Measurements from ENCODE around the gene ZNF831.

Gene ZNF831

DNA sequence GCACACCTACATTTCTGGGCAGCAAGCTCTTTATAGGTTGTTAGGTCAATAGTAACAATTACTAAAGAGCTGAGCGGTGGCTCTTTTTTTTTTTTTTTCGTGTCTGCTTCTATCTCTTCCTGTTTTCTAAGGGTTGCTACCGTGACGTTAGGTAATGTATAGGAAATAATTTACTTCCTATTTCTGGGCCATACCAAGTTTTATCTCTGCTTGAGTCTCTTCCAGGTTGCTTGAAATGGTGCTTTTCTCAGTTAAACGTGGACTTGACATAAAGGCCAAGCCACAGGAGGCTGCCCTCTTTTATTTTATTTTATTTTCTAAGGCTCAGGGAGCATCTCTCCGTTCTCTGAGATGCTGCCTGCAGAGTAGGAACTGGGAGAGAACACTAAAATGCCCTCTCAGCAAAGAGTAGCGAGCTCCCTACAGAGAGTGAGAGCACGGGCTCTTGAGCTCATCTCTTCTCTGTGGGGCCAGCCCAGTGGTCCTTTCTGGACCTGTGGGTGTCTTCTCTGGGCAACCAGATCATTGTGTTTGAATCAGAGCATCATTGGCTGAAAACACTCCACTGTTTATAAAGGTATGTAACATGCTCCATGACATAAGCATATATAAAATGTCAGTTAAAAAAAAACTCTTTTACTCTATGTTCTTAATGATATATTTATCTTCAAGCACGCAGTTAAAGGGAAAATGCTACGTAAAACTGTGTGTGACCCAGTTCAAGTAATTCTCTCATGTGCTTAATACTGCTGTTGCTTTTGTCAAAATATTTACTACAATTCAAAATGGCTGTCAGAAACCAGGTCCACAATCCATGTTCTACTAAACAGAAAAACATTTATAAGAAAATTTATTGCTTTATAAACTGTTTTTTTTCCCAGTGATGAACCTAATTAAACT is at the start of gene ZNF831:
ZNF831 (plus strand) TSS at position 191 of the 900 bp plus-strand sequence. CDS start 27,199 bp downstream, outside the sequence.
- DNase-seq (ENCODE audit: low read depth in 2 of 2): no peak

DNA sequence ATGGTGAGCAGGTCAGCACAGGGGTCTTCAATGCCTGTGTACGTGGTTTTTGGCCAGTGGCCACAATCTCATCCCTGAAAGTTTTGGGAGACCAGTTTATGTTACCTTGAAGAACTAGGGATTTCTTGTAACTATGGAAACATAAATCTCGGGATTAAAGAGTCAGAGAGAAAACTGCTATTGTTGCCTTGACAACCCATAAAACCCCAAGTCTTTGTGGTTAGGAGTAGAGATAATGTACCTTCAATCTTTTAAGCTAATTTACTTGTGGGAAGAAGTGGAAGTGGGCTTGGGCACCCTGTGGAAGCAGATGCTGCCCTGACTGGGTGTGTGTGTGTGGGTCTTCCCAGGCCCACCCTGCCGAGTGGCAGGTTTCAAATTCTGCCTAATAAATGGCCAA is 46.1 kb upstream of the ZNF831 start:
- DNase-seq (ENCODE audit: low read depth in 2 of 2): no peak

DNA sequence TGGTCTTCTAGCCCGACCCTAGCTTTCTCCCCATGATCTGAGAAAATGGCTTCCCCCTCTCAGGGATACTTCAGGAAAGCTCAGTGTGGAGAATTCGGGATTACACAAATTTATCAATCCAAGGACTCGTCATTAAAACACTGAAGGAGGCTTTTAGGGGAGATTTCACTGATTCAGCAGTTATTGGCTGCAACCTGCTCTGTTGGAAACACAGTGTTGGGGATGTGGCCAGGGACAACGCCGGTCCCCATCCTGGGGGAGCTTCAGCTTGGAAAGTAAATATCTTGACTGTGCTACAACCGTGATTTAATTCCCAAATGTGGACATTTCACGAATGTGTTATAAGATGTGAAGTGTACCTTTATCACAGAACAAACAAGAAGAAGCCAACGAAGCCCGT is 44.8 kb upstream of the ZNF831 start:
- DNase-seq (ENCODE audit: low read depth in 2 of 2): no peak

DNA sequence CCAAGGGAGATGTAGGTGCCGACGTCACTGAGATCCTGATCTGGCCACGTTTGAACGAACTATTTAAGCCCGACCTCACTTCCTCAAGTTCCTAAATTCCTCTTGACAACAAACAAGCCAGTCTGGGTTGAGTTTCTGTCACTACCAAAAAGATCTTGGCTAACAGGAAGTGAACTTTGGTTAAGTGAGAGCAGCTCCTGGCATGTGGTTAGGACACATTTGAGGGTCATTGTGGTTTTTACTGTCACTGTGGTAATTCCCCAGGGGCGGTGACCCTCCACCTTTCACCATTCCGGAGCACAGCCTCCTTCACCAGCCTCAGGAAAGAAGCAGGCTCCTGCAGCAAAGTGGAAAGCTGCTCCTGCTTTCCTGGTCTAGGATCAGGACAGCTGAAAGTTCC is 43.1 kb upstream of the ZNF831 start:
- no peak for DNase-seq (ENCODE audit: low read depth in 2 of 2)

DNA sequence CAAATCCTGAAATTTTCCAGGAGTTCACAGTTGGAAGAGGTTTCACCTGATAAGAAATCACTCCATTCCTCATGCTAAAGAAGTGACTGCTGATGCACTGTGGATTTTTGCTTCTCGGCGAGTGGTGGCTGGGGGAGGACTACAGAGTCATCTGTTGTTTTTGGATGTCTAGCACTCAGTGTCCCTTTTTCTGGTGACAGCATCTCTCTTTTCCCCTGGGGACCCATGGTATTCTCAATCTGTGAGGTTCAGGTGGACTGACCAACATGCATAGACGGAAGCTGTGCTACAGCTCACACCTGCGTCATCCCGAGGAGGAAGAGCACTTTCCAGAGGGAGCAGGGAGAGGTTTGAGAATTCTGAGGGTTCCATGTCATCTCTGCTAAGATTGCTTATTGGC is 42.7 kb upstream of the ZNF831 start:
- no peak for DNase-seq (ENCODE audit: low read depth in 2 of 2)

DNA sequence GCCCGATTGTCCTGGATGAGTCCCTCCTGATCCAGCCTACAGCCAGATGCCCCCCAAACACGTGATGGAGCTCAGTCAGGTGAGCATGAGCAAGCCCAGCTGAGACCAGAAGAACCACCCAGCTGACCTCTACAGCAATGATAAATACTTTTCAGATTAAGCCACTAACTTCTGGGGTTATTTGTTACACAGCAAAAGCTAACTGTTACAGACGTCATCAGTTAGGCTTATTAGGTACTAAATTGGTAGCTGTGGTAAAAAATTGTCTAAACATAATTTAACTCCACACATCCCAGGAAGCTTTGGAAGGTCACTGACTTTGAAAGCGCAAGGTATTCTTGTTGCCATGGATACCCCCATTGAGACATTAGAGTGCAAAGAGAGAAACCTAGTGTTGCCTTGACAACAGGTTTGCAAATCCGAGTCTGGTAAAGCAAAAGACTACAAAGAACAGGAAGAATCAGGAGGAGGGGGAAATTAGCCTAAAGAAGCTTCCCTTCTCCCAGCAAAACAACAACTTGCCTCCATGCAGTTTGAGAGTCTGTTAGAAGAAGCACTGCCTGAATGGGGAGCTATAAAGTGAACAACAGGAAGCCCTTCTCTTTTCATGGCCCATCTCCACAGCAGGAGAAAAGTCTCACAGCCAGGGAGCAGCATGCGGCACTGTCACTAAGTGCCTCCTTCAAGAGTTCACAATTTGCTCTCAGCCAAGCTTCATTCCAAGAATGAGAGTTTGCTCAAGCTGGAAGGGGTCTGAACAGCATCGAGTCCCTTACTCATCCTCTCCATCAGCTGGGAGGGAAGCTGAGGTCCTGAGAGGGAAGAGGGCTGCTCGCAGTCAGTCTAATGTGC is 41.7 kb upstream of the ZNF831 start:
- no peak for DNase-seq (ENCODE audit: low read depth in 2 of 2)

DNA sequence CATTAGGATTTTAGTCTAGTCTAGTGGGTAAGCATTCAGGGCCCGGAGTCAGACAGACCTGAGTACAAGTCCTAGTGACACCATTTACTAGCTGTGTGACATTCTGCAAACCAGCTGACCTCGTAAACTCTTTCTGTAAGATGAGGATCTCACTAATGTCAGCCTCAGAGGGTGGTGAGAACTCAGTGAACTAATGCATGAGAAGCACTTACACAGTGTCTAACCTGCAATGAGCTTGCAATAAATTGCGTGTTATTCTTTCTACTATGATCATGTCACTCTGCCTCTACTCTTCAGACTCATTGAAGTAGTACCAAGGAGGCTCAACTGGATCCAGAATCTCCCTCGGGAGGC is 41.1 kb upstream of the ZNF831 start:
- no peak for DNase-seq (ENCODE audit: low read depth in 2 of 2)

DNA sequence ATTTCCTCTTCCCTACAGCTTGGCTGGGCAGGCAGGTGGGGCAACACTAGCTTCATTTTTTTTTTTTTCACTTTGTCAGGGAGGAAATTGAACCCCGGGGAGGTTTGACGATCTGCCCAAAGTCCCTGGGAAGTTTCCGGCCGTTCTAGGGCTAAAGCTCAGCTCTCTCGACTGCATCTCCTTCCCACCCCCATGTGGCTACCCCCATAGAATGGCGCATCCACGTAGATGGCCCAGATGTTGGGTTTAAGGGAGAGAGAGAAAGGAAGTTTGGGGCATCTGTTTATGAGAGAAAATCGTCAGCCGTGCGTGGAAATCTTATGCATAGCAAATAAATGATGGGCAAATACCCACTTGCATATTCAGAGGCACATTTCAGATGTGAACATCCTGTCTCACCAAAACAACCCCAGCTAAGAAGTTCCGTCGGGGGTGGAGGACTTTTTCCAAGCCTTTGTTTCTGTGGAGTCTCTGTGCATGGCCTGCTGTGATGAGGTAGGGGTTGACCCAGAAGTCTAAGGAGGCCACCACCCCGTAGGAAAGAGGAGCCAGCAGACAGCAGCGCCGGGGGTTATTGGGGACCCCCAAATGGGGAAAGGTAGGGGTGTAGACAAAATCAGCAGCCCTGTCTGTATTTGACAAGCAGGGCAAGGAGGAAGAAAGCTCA is 40.5 kb upstream of the ZNF831 start:
- DNase-seq (ENCODE audit: low read depth in 2 of 2): no peak

DNA sequence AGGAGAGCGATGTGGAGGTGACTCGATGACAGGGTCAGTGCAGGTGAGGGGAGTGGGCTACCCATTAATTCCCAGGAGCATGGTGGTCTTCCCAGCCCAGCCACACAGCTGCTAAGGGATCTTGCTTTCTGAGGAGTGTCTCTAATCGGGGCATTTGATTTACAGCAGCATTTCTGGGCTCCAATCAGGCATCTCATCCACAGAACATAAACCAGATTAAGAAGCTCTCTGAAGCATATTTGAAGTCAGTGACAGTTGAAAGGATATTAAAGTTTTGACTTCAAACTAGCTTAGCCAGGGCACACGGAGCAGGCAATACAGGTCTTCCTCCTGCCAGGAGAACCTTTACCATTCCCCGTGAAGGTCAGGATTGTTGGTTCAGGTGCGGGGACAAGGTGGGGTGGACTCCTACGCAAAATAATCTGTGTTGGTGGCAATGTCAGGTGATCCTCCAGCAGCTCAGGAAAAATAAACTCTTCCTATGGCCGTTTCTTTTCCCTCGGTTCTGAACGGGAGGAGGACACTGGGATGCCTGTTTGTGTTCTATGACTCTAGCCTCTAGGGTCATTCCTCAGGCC is 39.9 kb upstream of the ZNF831 start:
- DNase-seq (ENCODE audit: low read depth in 2 of 2): no peak

DNA sequence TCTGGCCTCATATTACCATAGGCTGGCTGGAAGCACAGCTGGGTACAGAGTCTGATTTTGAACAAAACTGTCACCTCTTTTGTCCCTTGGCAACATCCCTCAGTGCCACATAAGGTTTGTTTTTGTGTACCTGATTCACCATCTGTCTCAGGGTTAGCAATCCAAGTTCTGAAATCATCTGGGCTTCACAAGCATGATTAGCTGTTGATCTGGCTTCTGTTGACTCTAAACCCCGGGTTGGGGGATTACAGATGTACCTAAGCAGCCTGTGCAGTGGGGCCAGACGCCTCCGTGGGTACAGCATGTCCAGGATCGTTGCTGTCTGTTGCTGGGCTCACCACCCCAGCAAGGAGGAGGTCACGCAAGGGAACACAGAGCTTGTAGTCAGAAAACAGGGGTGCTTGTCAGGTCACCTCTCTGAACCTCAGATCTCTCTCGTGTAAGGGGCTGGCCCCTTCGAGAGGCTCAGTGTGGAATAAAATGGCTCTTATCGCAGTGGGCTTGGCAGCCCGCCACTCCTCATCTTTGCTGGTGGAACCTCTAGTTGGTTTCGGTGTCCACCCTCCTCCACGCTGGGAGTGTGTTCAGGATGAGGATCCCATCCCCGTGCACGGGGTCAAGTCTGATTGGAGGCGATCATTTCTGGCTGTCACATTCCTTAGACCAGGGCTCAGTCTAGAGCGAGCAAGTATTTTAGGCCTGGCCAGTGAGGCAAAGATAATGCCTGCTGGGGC is 39.2 kb upstream of the ZNF831 start:
- DNase-seq (ENCODE audit: low read depth in 2 of 2): no peak

DNA sequence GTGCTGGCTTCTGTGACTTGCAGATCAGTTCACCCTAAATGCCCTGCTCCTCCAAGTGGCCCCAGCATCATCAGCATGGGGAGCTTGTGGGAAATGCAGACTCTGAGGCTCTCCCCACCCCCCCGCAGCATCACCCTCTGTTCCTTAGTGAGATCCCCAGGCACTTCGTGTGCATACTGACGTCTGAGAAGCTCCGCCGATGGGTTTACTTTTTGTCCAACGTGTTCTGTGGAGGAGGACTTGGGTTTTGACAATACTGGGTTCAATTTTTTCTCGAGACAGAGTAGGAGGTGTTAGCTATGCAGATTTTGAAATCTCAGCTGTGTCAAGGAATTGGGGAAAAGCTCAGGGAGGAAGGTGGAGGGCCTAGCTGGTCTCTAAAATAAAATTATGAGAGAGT is 38.3 kb upstream of the ZNF831 start:
- no peak for DNase-seq (ENCODE audit: low read depth in 2 of 2)

DNA sequence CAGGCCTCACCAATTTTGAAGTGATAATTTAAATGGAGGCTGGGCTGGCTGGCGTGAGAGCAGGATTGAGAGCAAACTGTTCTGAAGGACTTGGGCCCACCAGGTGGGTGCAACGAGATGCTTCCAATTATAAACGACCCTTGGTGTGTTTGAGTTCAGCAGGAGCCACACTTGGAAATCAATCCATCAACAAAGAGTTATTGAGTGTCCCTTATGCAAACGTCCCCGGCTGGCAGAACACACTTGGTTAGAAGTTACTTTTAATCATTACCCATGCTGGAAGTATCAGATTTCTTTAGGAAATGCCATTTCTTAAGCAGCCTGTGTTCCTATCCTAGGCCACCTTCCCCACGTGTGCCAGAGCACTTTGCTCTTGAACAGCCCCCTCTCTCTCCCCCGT is 37.8 kb upstream of the ZNF831 start:
- DNase-seq (ENCODE audit: low read depth in 2 of 2): no peak

DNA sequence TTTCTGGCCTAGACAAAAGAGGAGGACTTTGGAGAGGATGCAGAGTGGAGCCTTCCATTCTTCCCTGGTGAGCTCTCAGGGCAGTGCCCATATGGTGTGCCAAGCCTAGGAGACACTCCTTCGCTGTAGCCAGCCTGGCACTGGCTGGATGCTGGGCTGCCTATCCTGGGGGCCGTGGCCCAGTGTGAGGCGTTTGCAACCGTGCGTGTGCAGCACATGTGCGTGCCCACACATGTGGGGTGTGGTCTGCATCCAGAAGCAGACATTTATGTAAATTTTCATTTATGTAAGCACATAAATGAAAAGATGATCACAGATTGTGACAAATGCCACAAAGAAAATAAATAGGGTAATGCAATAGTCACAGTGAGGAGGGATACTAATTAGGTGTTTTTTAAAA is 35.8 kb upstream of the ZNF831 start:
- no peak for DNase-seq (ENCODE audit: low read depth in 2 of 2)

DNA sequence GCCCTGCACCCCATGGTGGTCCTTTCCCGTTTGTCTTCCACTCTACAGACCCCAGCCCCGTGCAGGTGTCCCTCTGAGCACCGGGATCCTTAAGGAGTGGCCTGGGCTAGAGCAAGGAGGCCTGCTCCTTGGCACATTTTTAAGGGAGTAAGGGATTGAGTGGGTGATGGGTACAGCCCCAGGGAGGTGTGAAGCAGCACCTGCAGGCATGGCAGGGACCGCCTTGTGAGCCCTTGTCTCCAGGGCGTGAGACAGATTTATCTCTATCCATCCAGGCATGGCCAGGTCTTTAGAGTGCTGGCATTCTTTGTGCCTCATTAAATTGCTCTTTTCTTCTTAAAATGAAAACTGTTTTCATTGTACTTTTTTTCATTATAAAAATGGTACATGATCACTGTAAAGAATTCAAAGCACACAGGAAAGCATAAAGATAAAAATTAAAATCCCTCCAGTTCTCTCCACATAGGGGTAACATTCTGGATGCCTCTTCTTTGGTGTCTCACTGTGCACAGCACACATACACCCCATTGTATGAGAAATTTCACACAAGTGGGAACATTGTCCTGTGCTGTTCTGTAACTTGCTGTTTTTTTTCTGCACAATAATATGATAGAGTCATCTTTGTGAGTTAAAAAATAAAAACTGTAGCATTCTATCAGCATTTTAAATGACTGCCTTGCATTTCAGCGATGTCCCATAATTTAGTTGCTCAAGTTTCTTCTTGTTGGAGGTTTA is 31.9 kb upstream of the ZNF831 start:
- no peak for DNase-seq (ENCODE audit: low read depth in 2 of 2)

DNA sequence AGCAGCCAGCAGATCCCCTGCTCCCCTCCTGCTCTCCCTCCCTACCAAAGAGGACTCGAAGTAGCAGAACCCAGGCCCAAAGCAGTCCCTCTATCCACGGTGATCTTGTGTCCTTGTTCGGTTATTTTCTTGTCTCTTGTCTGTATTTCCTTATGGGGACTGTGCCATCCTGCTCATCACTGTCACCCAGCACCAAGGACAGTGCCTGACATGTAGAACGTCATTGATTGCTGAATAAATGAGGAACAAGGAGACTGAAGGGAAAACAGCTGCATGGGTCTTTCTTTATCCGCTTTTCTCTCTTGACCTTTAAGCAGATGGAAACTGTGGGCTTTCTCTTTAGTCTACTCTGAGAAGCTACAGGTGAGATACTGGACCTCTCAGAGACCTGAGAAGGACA is 29.4 kb upstream of the ZNF831 start:
- DNase-seq (ENCODE audit: low read depth in 2 of 2): no peak

DNA sequence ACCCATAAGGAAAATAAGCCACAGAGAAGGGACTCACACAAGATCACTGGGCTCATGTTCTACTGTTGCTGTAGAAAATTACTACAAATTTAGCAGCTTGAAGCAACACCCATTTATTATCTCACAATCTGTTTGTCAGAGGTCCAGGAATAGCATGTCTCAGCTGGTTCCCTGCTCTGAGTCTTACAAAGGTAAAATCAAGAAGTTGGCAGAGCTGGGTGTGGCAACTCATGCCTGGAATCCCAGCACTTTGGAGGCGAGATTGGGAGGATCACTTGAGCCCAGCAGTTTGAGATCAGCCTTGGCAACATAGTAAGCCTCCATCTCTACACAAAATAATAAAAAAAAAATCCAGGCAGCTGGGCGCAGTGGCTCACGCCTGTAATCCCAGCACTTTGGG is 28.5 kb upstream of the ZNF831 start:
- no peak for DNase-seq (ENCODE audit: low read depth in 2 of 2)

DNA sequence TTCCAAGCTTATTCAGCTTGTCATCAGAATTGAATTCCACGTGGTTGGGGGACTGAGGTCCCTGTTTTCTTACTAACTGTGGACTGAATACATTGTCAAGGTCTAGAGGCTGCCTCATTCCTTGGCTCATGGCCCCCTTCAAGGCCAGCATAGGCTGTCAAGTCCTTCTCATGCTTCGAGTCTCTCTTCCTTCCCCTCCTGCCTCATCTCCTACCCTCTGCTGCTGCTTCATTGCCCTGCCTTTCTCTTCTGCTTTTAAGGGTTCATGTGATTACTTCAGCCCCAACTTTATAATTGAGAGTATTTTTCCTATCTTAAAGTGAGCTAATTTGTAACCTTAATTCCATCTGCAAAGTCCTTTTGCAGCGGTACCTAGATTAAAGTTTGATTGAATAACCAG is 27.6 kb upstream of the ZNF831 start:
- no peak for DNase-seq (ENCODE audit: low read depth in 2 of 2)

DNA sequence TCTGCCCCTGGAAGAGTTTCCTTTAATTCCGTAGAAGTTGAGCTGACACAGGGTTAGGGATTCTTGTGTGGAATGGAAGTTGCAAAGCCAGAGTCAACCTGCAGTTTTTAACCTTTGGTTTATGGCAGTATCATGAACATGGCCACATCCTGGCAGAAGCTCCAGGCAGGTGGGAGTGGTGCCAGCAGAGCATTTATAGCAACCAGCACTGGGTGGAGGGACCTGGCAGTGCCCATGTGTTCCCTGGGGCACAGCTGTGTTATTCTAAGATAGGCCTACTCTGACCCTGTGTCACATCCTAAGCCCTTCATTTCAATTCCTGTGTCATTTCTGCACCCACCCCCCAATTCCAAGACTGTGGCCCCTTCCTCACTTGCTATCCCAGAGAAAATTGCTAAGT is 26.1 kb upstream of the ZNF831 start:
- DNase-seq (ENCODE audit: low read depth in 2 of 2): no peak

DNA sequence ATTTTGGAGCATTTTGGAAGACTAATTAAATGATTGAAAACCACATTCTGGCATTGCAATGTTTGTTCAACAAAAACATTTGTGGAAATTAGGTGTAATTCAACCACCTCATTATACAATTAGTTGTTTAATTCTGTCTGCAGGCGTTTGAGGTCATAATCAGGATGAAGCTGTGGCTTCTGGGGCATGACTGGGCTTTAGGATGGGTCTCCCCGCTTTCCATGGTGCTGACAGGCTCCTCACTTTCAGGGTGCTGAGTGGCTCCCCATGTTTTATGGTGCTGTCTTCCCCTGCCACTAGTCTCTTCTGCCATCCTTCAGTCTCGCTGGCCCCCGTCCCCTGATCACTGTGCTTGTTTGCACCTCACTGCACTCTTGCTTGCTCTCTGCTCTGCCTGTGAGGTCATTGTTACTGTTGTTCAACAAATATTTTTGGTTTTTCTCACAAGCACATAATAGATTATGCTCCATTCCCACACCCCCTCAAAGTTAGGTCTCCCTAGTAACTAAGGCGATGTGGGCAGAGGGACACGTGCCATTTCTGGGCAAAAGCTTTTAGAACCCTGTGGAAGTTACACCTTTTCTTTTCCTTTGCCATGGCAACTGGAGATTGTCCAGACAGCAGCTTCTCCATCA is 25.4 kb upstream of the ZNF831 start:
- DNase-seq (ENCODE audit: low read depth in 2 of 2): no peak

DNA sequence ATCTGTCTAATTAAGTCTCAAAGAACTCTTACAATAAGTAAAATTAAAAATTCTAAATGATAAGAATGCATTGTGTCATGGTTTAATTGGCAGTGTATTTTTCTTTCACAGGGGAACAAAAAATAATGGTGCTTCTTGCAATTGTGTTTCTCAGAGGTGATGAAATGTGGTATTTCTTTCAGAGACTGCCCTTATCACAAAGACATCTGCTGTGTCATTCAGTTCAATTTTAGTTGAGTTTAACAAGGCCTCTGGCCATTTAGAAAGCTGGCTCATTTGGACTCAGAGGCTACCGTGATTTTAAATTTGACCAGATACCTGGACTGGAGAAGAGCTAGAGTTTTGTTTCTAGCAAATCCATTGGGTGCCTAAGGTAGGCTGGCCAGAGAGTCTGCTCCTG is 23.6 kb upstream of the ZNF831 start:
- DNase-seq (ENCODE audit: low read depth in 2 of 2): no peak

All from stimulated activated CD8-positive, alpha-beta memory T cell treated with anti-CD3 and anti-CD28 coated beads, Interleukin-2, amount 100 ng/mL, for 48 hours (primary cell).